Endodermal cell (in vitro differentiated cells): ENCODE data around the gene BSDC1. TPM values are rescaled to one million over a fixed set of nuclear protein-coding genes. Genes with fewer than 3 reads are reported as not detected.

Source experiments
- DNase-seq: peaks from one replicate; pipeline ENCODE4 v3.0.0-alpha.2; 2017
- H3K27ac ChIP-seq: 2 replicates; pipeline ENCODE4 v1.5.1; 2013; ENCODE audit warnings: mild to moderate bottlenecking, low read depth, low read length, moderate library complexity
- H3K27me3 ChIP-seq: 2 replicates; pipeline ENCODE4 v1.6.1; 2013; ENCODE audit warnings: mild to moderate bottlenecking, low read length, moderate library complexity; ENCODE audit not compliant: insufficient read depth, control insufficient read depth, poor library complexity, severe bottlenecking
- H3K36me3 ChIP-seq: 2 replicates; pipeline ENCODE4 v1.7.0; 2013; ENCODE audit warnings: mild to moderate bottlenecking, low read length, moderate library complexity; ENCODE audit not compliant: control insufficient read depth, insufficient read depth
- H3K4me1 ChIP-seq: one replicate; pipeline ENCODE4 v1.7.0; 2013; ENCODE audit warnings: low read length; ENCODE audit not compliant: control insufficient read depth, insufficient read depth
- H3K4me3 ChIP-seq: 2 replicates; pipeline ENCODE4 v1.5.1; 2013; ENCODE audit warnings: mild to moderate bottlenecking, low read length, moderate library complexity
- H3K9ac ChIP-seq: 2 replicates; pipeline ENCODE4 v1.6.1; 2013; ENCODE audit warnings: mild to moderate bottlenecking, low read length, moderate library complexity; ENCODE audit not compliant: poor library complexity, severe bottlenecking; ENCODE audit errors: extremely low read depth
- H3K9me3 ChIP-seq: 2 replicates; pipeline ENCODE4 v1.6.1; 2013; ENCODE audit warnings: mild to moderate bottlenecking, low read length, moderate library complexity; ENCODE audit not compliant: control insufficient read depth
- H3K27ac Mint-ChIP-seq: 2 replicates; pipeline ENCODE4 v1.8.0; 2020; ENCODE audit warnings: mixed read lengths
- H3K27me3 Mint-ChIP-seq: 2 replicates; pipeline ENCODE4 v1.8.0; 2021; ENCODE audit warnings: mild to moderate bottlenecking, mixed read lengths; ENCODE audit not compliant: insufficient read depth
- H3K36me3 Mint-ChIP-seq: 2 replicates; pipeline ENCODE4 v1.8.0; 2020; ENCODE audit warnings: low read depth, mixed read lengths
- H3K4me1 Mint-ChIP-seq: 2 replicates; pipeline ENCODE4 v1.8.0; 2020; ENCODE audit warnings: mixed read lengths
- H3K4me3 Mint-ChIP-seq: 2 replicates; pipeline ENCODE4 v1.8.0; 2020; ENCODE audit warnings: mild to moderate bottlenecking, moderate library complexity, mixed read lengths
- H3K9me3 Mint-ChIP-seq: 2 replicates; pipeline ENCODE4 v1.8.0; 2020; ENCODE audit warnings: mild to moderate bottlenecking, mixed read lengths
- CTCF ChIP-seq: fragments of 200-600 bp; sonication (generic); conservative IDR thresholded peaks from 2 replicates; pipeline ENCODE4 v1.5.0; 2021; ENCODE audit warnings: antibody characterized with exemption, mild to moderate bottlenecking
- WGBS, 2 experiments: methylation state at CpG; one replicate each; pipeline versions ENCODE4 v1.1.5 to v1.1.7; 2013; ENCODE audit warnings: missing lambda C conversion rate in 2 of 2, mixed read lengths in 1 of 2; ENCODE audit not compliant: insufficient coverage in 1 of 2, insufficient read length in 1 of 2; 5-methylcytosine and 5-hydroxymethylcytosine counted together
- total RNA-seq, 2 donors: library from RNA; stranded (reverse); fragmentation: NEBNext Ultra II Directional in 1 of 2; extraction: Animal tissue kit (Norgen Biotek cat#: 25700) in 1 of 2; gene quantifications; 2 replicates in 1 of 2; 3 replicates in 1 of 2; pipeline ENCODE4 v1.2.1, GENCODE V29; 2021

BSDC1 gene
- total RNA-seq, 2 donors from 2014 or later: 61.7 to 68.3 TPM

GRCh38 chr1:32362474-32363313 lies 31.5 kb downstream of the BSDC1 start, which contains the start of the genes FAM229A and TSSK3:
Gene FAM229A, minus strand, starts transcription at chr1:32362485. Its CDS starts 394 bp downstream, at chr1:32362091.
Gene TSSK3, plus strand, starts transcription at chr1:32362539. Its CDS starts 163 bp downstream, at chr1:32362702.
- Histone ChIP-seq H3K27me3 (no peaks in the 10 kb centered on the region), H3K4me1 (no peaks in the 10 kb centered on the region), H3K4me3 (no peak within 1 kb of the TSS), H3K9ac (peak within 1 kb of the TSS; percentile 41), H3K9me3 (no peaks in the 10 kb centered on the region), H3K27ac (no peak within 1 kb of the TSS), H3K36me3 (peaks cover 40% of the 10 kb centered on the region)
- H3K27me3 Mint-ChIP-seq: peaks cover 14% of the 10 kb centered on the region
- H3K27ac Mint-ChIP-seq: no peak within 1 kb of the TSS
- peaks cover 41% of the 10 kb centered on the region for H3K36me3 Mint-ChIP-seq
- H3K9me3 Mint-ChIP-seq: no peaks in the 10 kb centered on the region
- 77 to 85% methylated on average over 7 to 17 of the region's 17 CpGs for WGBS, 2 experiments
- peaks cover 4% of the 10 kb centered on the region for H3K4me1 Mint-ChIP-seq
- peak; percentile 65 for DNase-seq
- no peak for TF ChIP-seq CTCF
- peak within 1 kb of the TSS; percentile 39 for H3K4me3 Mint-ChIP-seq

- H3K36me3 Mint-ChIP-seq: peaks cover 34% of the 10 kb centered on the region
- DNase-seq: peak; percentile 83
- Histone ChIP-seq H3K27ac (no peak overlapping the region), H3K36me3 (peaks cover 32% of the 10 kb centered on the region), H3K4me3 (no peak overlapping the region), H3K9ac (peak overlapping the region; percentile 41), H3K4me1 (no peaks in the 10 kb centered on the region), H3K9me3 (no peaks in the 10 kb centered on the region), H3K27me3 (no peaks in the 10 kb centered on the region)
- peak; percentile 57 for TF ChIP-seq CTCF
- 12% methylated on average over 5 to 91 of the region's 91 CpGs for WGBS, 2 experiments
- H3K9me3 Mint-ChIP-seq: no peaks in the 10 kb centered on the region
- H3K4me3 Mint-ChIP-seq: peak overlapping the region; percentile 39
- H3K4me1 Mint-ChIP-seq: peaks cover 4% of the 10 kb centered on the region
- peaks cover 14% of the 10 kb centered on the region for H3K27me3 Mint-ChIP-seq
- H3K27ac Mint-ChIP-seq: no peak overlapping the region
These were observed 32.4 kb downstream of the BSDC1 start for GRCh38 chr1:32361674-32362473.

- 67 to 82% methylated on average over 30 to 35 of the region's 35 CpGs for WGBS, 2 experiments
- H3K4me3 ChIP-seq: no peak overlapping the region
- DNase-seq: no peak
- H3K9ac ChIP-seq: no peak overlapping the region
- no peak overlapping the region for H3K27ac ChIP-seq
- no peak for TF ChIP-seq CTCF
- no peaks in the 10 kb centered on the region for H3K9me3 ChIP-seq
- H3K4me3 Mint-ChIP-seq: peak overlapping the region; percentile 24
- H3K27me3 Mint-ChIP-seq: peaks cover 16% of the 10 kb centered on the region
- H3K36me3 ChIP-seq: peaks cover 26% of the 10 kb centered on the region
- peaks cover 4% of the 10 kb centered on the region for H3K4me1 Mint-ChIP-seq
- H3K27me3 ChIP-seq: no peaks in the 10 kb centered on the region
- no peak overlapping the region for H3K27ac Mint-ChIP-seq
- H3K4me1 ChIP-seq: no peaks in the 10 kb centered on the region
- H3K9me3 Mint-ChIP-seq: no peaks in the 10 kb centered on the region
- peaks cover 28% of the 10 kb centered on the region for H3K36me3 Mint-ChIP-seq
These were observed 33.0 kb downstream of the BSDC1 start for GRCh38 chr1:32361308-32361673.
